Mucosa of descending colon (tissue), 3 donors: ENCODE results near the gene ESPN. TPM values are rescaled to one million over a fixed set of nuclear protein-coding genes. Genes with fewer than 3 reads are reported as not detected.

Experiments used
- ATAC-seq: fragments of 200-7000 bp; cut with Tn5 transposase; one replicate; pipeline ENCODE4 v1.9.1; 2020; ENCODE audit warnings: mild to moderate bottlenecking, moderate library complexity
- DNase-seq, 3 donors: peaks; one replicate each; pipeline ENCODE4 v3.0.0-alpha.2; 2020
- H3K36me3 ChIP-seq: fragments of 200-600 bp; one replicate; pipeline ENCODE4 v1.8.0; 2021; ENCODE audit warnings: low read depth, mild to moderate bottlenecking
- H3K4me1 ChIP-seq: fragments of 200-600 bp; one replicate; pipeline ENCODE4 v1.8.0; 2021; ENCODE audit warnings: low read depth, mild to moderate bottlenecking
- H3K4me3 ChIP-seq: fragments of 200-600 bp; one replicate; pipeline ENCODE4 v1.8.0; 2021; ENCODE audit warnings: mild to moderate bottlenecking
- H3K9me3 ChIP-seq: fragments of 200-600 bp; one replicate; pipeline ENCODE4 v1.8.0; 2021; ENCODE audit warnings: mild to moderate bottlenecking
- CTCF ChIP-seq: fragments of 200-600 bp; IDR thresholded peaks from one replicate; pipeline ENCODE4 v1.8.0; 2022; ENCODE audit warnings: antibody characterized with exemption, mild to moderate bottlenecking
- intact Hi-C, 2 donors: fragments of 100-400 bp; cut with DNase I in 1 of 2; cut with micrococcal nuclease in 1 of 2; formaldehyde crosslinking; loops; one replicate each; pipeline versions ENCODE4 v1.11.0 to v1.11.1; 2022; cut with DNase I, micrococcal nuclease
- total RNA-seq, 3 donors: library from RNA; stranded (reverse); fragmentation: NEBNext Ultra II Directional in 2 of 3; extraction: Animal tissue kit (Norgen Biotek cat#: 25700) in 2 of 3; gene quantifications; one replicate each; pipeline versions ENCODE4 v1.2.1 to v1.2.4, GENCODE V29; 2021 to 2023
- donor health status: DM: no; HTN: no; CAD: no; lungs with moderate emphysema.
- donor health status: DM: no; HTN: no; CAD: no.
- donor health status: DM: no; HTN: yes; CAD: no.

ESPN gene
- total RNA-seq, 3 donors from 2014 or later = 65.7 to 137 (median 124) TPM

DNA sequence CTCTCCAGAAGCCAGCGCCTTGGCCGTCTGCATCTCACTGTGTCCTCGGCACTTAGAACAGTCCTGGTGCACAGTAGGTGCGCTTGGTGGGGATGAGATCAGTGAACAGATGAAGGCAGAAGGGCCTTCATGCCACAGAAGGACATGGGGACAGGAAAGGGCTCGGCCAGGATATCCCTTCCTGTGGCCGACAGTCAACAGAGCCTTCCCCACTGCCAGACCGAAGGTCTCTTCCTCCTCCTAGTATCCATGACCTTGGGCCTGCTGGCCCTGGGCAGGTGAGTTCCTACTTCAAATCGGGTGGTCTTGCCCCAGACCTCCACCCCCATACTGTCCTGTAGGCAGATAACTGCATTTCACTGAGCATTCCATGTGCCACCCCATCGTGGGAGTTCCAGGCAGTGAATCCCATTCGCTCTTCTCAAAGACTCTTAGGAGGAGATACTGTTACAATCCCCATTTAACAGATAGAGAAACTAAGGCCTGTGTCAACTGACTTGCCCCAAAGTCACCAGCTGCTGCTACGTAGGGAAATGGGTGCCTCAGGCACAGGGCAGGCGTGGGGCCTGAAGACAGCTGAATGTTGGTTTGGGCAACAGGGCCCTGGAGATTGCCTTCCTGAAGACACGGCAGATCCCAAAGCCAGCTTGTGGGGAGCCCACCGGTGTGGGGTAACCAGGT is 63.4 kb downstream of the ESPN start:
- intact Hi-C loops = no loop called here
- Histone ChIP-seq H3K9me3 (no peaks in the 10 kb centered on the region), H3K36me3 (no peaks in the 10 kb centered on the region), H3K4me3 (no peak overlapping the region), H3K4me1 (peaks cover 40% of the 10 kb centered on the region)
- no peak for ATAC-seq
- TF ChIP-seq CTCF = no peak
- no peak for DNase-seq

DNA sequence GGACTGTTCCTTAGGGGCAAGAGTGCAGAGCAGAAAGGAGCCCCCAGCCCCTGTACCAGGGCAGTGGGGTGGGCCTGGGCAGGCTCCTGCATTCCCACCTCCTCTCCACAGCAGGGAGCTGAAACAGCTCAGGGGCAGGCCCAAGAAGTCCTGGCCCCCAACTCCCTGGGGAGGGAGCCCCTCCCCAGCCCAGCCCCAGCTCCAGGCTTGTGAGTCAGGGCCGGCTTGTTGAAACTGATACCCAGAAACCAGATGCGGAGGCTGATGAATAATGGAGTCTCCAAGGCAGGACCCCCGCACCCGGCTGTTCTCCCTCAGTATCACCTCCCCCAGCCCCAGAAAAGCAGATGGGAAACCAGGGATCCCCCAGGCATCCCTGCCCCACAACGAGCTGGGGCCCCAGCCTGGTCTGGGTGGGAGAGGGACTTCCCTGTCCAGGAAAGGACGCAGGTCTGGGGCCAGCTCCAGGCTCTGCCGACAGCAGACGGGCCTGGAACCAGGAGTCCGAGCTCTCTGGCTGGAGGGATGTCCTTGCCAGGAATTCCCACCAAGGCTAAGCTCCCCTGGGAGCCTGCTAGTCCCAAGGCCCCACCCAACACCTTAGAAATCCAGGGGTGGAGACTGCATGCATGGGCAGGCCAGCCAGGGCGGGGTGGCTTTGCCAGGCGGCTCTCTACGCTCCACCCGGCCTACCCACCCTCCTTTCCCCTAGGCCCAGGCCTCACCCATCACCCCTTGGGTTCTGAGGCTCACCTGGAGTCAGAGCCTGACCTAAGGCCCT is 64.2 kb downstream of the ESPN start:
- ATAC-seq = peak; percentile 60
- H3K4me3 ChIP-seq = no peak overlapping the region
- peak; percentile 80 to 83 (median 82) for DNase-seq
- peaks cover 33% of the 10 kb centered on the region for H3K4me1 ChIP-seq
- intact Hi-C loops = no loop called here
- H3K9me3 ChIP-seq = no peaks in the 10 kb centered on the region
- no peak for TF ChIP-seq CTCF
- H3K36me3 ChIP-seq = no peaks in the 10 kb centered on the region

- no peak for ATAC-seq
- peaks cover 32% of the 10 kb centered on the region for H3K4me1 ChIP-seq
- intact Hi-C loops = no loop called here
Measured at GRCh38 chr1:6489383-6489765, 64.8 kb downstream of the ESPN start.

DNA sequence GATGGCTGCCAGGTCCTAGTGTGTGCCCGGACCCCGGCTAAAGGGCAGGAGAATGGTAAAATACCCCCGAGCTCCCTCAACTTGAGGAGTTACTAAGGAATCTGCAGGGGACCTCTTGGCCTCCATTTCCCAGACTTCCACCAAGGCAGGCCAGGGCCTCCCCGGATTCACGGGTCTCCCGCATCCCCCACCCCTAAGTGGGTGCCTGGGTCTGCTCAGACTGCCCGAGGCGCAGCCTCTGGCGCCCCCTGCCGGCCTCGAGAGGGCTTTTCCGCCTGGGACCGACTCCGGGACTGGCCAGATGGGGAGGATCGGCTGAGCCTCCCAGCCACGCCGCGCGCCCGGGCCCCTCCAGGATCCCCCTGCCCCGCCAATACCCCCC is 65.2 kb downstream of the ESPN start:
- peak overlapping the region; percentile 59 for H3K4me3 ChIP-seq
- no peaks in the 10 kb centered on the region for H3K9me3 ChIP-seq
- no peaks in the 10 kb centered on the region for H3K36me3 ChIP-seq
- intact Hi-C loops = no loop called here
- peak; percentile 94 for TF ChIP-seq CTCF
- DNase-seq (peak; percentile 80 to 87 (median 83)), ATAC-seq (peak; percentile 81)
- peaks cover 32% of the 10 kb centered on the region for H3K4me1 ChIP-seq

More at GRCh38 chr1:6489383-6489765, 64.8 kb downstream of the ESPN start:
- Histone ChIP-seq H3K9me3 (no peaks in the 10 kb centered on the region), H3K36me3 (no peaks in the 10 kb centered on the region), H3K4me3 (no peak overlapping the region)
- peak in 2 of 3 donors; percentile 31 to 49 for DNase-seq
- no peak for TF ChIP-seq CTCF

GRCh38 chr1:6490181-6491080 is 65.9 kb downstream of the ESPN start:
- Histone ChIP-seq H3K36me3 (no peaks in the 10 kb centered on the region), H3K9me3 (no peaks in the 10 kb centered on the region), H3K4me3 (peak overlapping the region; percentile 59), H3K4me1 (peaks cover 32% of the 10 kb centered on the region)
- DNase-seq = peak; percentile 81 to 89 (median 85)
- intact Hi-C loops = no loop called here
- TF ChIP-seq CTCF = no peak
- ATAC-seq = peak; percentile 84
